ENCODE measurements around the gene SSH2. TPM values are rescaled to one million over a fixed set of nuclear protein-coding genes. Genes with fewer than 3 reads are reported as not detected.

The SSH2 gene
- total and polyA plus RNA-seq, 9 of the 15 experiments (the other 6 are each of a cell fraction or from before 2014, with no cell fraction given): 3.9 to 16.1 (median 10.2) TPM

- Histone ChIP-seq H3K79me2 (ENCODE audit: control insufficient read depth, insufficient read depth, low read length) (no peaks in the 10 kb centered on the region), H3K27ac (ENCODE audit: extremely low read depth, low read depth, low read length) (no peak overlapping the region), H3K9me1 (ENCODE audit: control insufficient read depth, insufficient read depth, low read length) (no peaks in the 10 kb centered on the region), H3K4me3 (no peak overlapping the region), H2AFZ (ENCODE audit: low read depth, low read length) (no peak overlapping the region), H3K4me1 (replicated peaks in 1 of 2; ENCODE audit: control insufficient read depth in 2 of 2, insufficient read depth in 2 of 2, low read length in 2 of 2) (peaks cover 0 to 4% of the 10 kb centered on the region in 2 experiments; a peak in 1 of 5 replicates), H4K20me1 (replicated peaks; ENCODE audit: control insufficient read depth, insufficient read depth, low read length) (no peaks in the 10 kb centered on the region), H3K4me2 (ENCODE audit: insufficient read depth, low read length) (no peak overlapping the region), H3K9ac (ENCODE audit: insufficient read depth in 1 of 2, low read depth in 2 of 2, low read length in 2 of 2) (no peak overlapping the region; a peak in 1 of 4 replicates), H3K36me3 (ENCODE audit: control insufficient read depth, insufficient read depth, low read length) (no peaks in the 10 kb centered on the region), H3K27me3 (ENCODE audit: control insufficient read depth in 2 of 2, insufficient read depth in 2 of 2, low read length in 2 of 2) (peaks cover 2 to 11% of the 10 kb centered on the region in 2 experiments; a peak in 2 of 5 replicates), H3K9me3 (replicated peaks; ENCODE audit: control insufficient read depth, insufficient read depth, low read depth, low read length) (no peaks in the 10 kb centered on the region)
- BruUV-seq (replicated peaks): no TSS peak
- in situ Hi-C loops (cut with MboI): no loop called here
- FAIRE-seq: no peak
- TF ChIP-seq GABPB2 (CRISPR knock-in tag; conservative IDR thresholded peaks at IDR 0.05) (no peak), HMG20A (CRISPR knock-in tag; conservative IDR thresholded peaks at IDR 0.05) (no peak), ZKSCAN8 (CRISPR knock-in tag; IDR thresholded peaks at IDR 0.05) (no peak), CBX5 (IDR thresholded peaks at IDR 0.05; ENCODE audit: borderline replicate concordance, low read depth) (no peak), KAT2B (IDR thresholded peaks at IDR 0.05; ENCODE audit: low read depth, low read length) (no peak), KHSRP (IDR thresholded peaks at IDR 0.05) (no peak), ETS2 (tag; IDR thresholded peaks at IDR 0.05; ENCODE audit: borderline replicate concordance, poor library complexity, severe bottlenecking) (no peak), TAL1 (IDR thresholded peaks at IDR 0.05) (no peak), ZBTB1 (CRISPR knock-in tag; IDR thresholded peaks at IDR 0.05; ENCODE audit: borderline replicate concordance, low read depth) (no peak), MED1 (CRISPR knock-in tag; IDR thresholded peaks at IDR 0.05; ENCODE audit: borderline replicate concordance) (no peak), NFYB (IDR thresholded peaks at IDR 0.05; ENCODE audit: extremely low read depth, insufficient read length) (no peak), HCFC1 (IDR thresholded peaks at IDR 0.05; ENCODE audit: low read depth, low read length) (no peak)
- TF ChIP-seq, protein P1, sequence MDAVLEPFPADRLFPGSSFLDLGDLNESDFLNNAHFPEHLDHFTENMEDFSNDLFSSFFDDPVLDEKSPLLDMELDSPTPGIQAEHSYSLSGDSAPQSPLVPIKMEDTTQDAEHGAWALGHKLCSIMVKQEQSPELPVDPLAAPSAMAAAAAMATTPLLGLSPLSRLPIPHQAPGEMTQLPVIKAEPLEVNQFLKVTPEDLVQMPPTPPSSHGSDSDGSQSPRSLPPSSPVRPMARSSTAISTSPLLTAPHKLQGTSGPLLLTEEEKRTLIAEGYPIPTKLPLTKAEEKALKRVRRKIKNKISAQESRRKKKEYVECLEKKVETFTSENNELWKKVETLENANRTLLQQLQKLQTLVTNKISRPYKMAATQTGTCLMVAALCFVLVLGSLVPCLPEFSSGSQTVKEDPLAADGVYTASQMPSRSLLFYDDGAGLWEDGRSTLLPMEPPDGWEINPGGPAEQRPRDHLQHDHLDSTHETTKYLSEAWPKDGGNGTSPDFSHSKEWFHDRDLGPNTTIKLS (IDR thresholded peaks at IDR 0.05; ENCODE audit: borderline replicate concordance, low read depth): no peak
- TF ChIP-seq, protein P2, sequence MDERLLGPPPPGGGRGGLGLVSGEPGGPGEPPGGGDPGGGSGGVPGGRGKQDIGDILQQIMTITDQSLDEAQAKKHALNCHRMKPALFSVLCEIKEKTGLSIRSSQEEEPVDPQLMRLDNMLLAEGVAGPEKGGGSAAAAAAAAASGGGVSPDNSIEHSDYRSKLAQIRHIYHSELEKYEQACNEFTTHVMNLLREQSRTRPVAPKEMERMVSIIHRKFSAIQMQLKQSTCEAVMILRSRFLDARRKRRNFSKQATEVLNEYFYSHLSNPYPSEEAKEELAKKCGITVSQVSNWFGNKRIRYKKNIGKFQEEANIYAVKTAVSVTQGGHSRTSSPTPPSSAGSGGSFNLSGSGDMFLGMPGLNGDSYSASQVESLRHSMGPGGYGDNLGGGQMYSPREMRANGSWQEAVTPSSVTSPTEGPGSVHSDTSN (CRISPR knock-in tag; IDR thresholded peaks at IDR 0.05; ENCODE audit: low read depth): no peak
- TF ChIP-seq, protein P2 (tag; conservative IDR thresholded peaks at IDR 0.05; ENCODE audit: low read depth): no peak
- TF ChIP-seq, protein P3, sequence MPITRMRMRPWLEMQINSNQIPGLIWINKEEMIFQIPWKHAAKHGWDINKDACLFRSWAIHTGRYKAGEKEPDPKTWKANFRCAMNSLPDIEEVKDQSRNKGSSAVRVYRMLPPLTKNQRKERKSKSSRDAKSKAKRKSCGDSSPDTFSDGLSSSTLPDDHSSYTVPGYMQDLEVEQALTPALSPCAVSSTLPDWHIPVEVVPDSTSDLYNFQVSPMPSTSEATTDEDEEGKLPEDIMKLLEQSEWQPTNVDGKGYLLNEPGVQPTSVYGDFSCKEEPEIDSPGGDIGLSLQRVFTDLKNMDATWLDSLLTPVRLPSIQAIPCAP (CRISPR knock-in tag; IDR thresholded peaks at IDR 0.05; ENCODE audit: borderline replicate concordance): no peak
- ChIA-PET CTCF (ENCODE audit: low intra/inter-chr PET ratio) (no interaction called here), POLR2A (interaction anchor here (0.5 to 0.7 kb wide), 3 partner anchors 41 to 1265 kb away, joined by 3 to 4 read pairs (median 3); no protein-coding TSS in a partner anchor)
- ATAC-seq: no peak
- DNase-seq (ENCODE audit: extremely low read depth in 1 of 4, low spot score in 3 of 4): no peak
- 22% methylated on average over 18 of the region's 18 CpGs for WGBS (ENCODE audit: insufficient coverage, low coverage, missing lambda C conversion rate)
- intact Hi-C loops (cut with micrococcal nuclease): no loop called here
These were observed 42.2 kb upstream of the SSH2 start for GRCh38 chr17:29972277-29972676.
